ENCODE measurements around the gene PTPRO.

GRCh38 chr12:15555446-15555845, 233.1 kb downstream of the PTPRO start:
- TF ChIP-seq, protein P1, sequence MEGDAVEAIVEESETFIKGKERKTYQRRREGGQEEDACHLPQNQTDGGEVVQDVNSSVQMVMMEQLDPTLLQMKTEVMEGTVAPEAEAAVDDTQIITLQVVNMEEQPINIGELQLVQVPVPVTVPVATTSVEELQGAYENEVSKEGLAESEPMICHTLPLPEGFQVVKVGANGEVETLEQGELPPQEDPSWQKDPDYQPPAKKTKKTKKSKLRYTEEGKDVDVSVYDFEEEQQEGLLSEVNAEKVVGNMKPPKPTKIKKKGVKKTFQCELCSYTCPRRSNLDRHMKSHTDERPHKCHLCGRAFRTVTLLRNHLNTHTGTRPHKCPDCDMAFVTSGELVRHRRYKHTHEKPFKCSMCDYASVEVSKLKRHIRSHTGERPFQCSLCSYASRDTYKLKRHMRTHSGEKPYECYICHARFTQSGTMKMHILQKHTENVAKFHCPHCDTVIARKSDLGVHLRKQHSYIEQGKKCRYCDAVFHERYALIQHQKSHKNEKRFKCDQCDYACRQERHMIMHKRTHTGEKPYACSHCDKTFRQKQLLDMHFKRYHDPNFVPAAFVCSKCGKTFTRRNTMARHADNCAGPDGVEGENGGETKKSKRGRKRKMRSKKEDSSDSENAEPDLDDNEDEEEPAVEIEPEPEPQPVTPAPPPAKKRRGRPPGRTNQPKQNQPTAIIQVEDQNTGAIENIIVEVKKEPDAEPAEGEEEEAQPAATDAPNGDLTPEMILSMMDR (optimal IDR thresholded peaks at IDR 0.05 in 1 of 3, IDR thresholded peaks at IDR 0.05 in 1 of 3, conservative IDR thresholded peaks at IDR 0.05 in 1 of 3; ENCODE audit: extremely low read depth in 1 of 3, insufficient read depth in 2 of 3, low read length in 3 of 3): no peak
- no peak for TF ChIP-seq EZH2 (IDR thresholded peaks at IDR 0.05; ENCODE audit: low read length)

All from keratinocyte (primary cell).